Pancreas (tissue), 10 donors: ENCODE measurements around the gene RNF207. TPM values are rescaled to one million over a fixed set of nuclear protein-coding genes. Genes with fewer than 3 reads are reported as not detected.

Experiments used
- ATAC-seq, 4 donors: fragments of 200-7000 bp; cut with Tn5 transposase; one replicate each; pipeline versions ENCODE4 v1.8.0 to v1.9.1; 2020; ENCODE audit warnings: mild to moderate bottlenecking in 4 of 4, moderate library complexity in 4 of 4
- DNase-seq, 6 donors: peaks; one replicate each; pipeline ENCODE4 v3.0.0-alpha.2; 2020
- FAIRE-seq: peaks from 2 replicates; lab custom pipeline; 2012; peaks lifted over from hg19 to GRCh38; lab: Jason Lieb, UNC
- H3K27ac ChIP-seq, 4 donors: fragments of 200-600 bp; sonication (generic); 1 replicate in 3 of 4; 2 replicates in 1 of 4; pipeline versions ENCODE4 v1.5.0 to v1.8.0; 2020
- H3K27me3 ChIP-seq, 4 donors: fragments of 200-600 bp; one replicate each; pipeline ENCODE4 v1.8.0; 2021
- H3K36me3 ChIP-seq, 3 donors: fragments of 200-600 bp; sonication (generic) in 1 of 3; one replicate each; pipeline versions ENCODE4 v1.5.0 to v1.8.0; 2020 to 2021
- H3K4me1 ChIP-seq, 3 donors: fragments of 200-600 bp; one replicate each; pipeline ENCODE4 v1.8.0; 2021
- H3K4me3 ChIP-seq, 4 donors: fragments of 200-600 bp; sonication (generic) in 2 of 4; one replicate each; pipeline versions ENCODE4 v1.5.0 to v1.8.0; 2020 to 2021
- H3K9me3 ChIP-seq, 4 donors: fragments of 200-600 bp; one replicate each; pipeline ENCODE4 v1.8.0; 2021
- CTCF ChIP-seq, 4 donors: fragments of 200-600 bp; sonication (generic) in 3 of 4; IDR thresholded peaks; one replicate each; pipeline versions ENCODE4 v1.5.0 to v1.8.0; 2021; ENCODE audit warnings: antibody characterized with exemption in 4 of 4
- WGBS, 2 donors: extraction: QIAGEN DNeasy Blood & Tissue Kit; methylation state at CpG; one replicate each; pipeline ENCODE4 v1.1.7; 2013; 5-methylcytosine and 5-hydroxymethylcytosine counted together
- intact Hi-C, 3 donors: fragments of 100-400 bp; cut with DNase I; formaldehyde crosslinking; loops; one replicate each; pipeline versions ENCODE4 v1.11.1 to v1.14.2; 2022
- polyA plus RNA-seq, 2 donors: library from polyadenylated mRNA; stranded (reverse); fragments of 200-250 nt; gene quantifications; one replicate each; pipeline ENCODE4 v1.2.3, GENCODE V29; 2013
- total RNA-seq, 6 donors: library from RNA; stranded (reverse); fragmentation: NEBNext Ultra II Directional in 4 of 6; extraction: Animal tissue kit (Norgen Biotek cat#: 25700) in 4 of 6; gene quantifications; one replicate each; pipeline versions ENCODE4 v1.2.1 to v1.2.4, GENCODE V29; 2021 to 2023
- donor health status: healthy with polysubstance abuse.
- donor health status: DM: no; HTN: no; CAD: no; lungs with moderate emphysema.
- donor health status: DM: no; HTN: no; CAD: no.
- donor health status: control.
- donor health status: control.
- donor health status: Bipolar disorder and iron deficiency.
- donor health status: DM: yes; HTN: yes; CAD: no.
- donor health status: DM: no; HTN: no; CAD: no.
- donor health status: DM: no; HTN: no; CAD: no.
- donor health status: DM: yes; HTN: yes; CAD: no.

RNF207 gene
- total and polyA plus RNA-seq, 8 donors = 7.1 to 52.8 (median 13.4) TPM

DNA sequence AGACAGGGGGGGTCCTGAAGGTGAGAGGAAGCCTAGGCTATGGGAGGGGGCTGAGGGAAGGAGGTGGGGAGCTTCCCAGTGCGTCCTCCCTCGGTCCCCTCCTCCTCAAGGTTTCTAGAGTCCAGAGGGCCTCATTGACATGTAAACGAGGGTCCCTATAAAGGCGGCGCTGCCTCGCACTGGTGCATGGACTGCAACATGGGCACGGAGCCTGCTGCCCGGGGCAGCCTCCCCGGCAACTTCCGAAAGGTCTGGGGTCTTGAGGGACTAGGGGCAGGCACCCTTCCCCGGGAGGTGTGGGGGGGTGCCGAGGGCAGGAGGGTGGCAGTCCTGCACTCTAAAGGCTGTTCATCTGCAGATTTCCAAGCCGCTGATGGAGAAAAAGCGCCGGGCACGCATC, 38.1 kb downstream of the RNF207 start, which contains the start of gene HES3:
HES3 (plus strand) TSS at position 187 of the 400 bp plus-strand sequence; CDS start at position 374, 187 bp downstream.
- peak in 1 of 6 donors; percentile 78 for DNase-seq
- intact Hi-C loops = loop anchor here in 2 of 3 donors (10.0 kb wide), 2 partner anchors 101 to 189 kb away; no protein-coding TSS in a partner anchor
- Histone ChIP-seq H3K4me3 (no peak within 1 kb of the TSS), H3K9me3 (no peaks in the 10 kb centered on the region), H3K36me3 (no peaks in the 10 kb centered on the region), H3K4me1 (peaks cover 0 to 10% (median 0%) of the 10 kb centered on the region in 3 donors), H3K27me3 (peaks cover 0 to 47% (median 10%) of the 10 kb centered on the region in 4 donors), H3K27ac (no peak within 1 kb of the TSS)
- no peak for ATAC-seq
- no peak for TF ChIP-seq CTCF (IDR thresholded peaks at IDR 0.05)
- WGBS, 2 donors = 6 to 9% methylated on average over 15 to 16 of the region's 16 CpGs
- no peak for FAIRE-seq

DNA sequence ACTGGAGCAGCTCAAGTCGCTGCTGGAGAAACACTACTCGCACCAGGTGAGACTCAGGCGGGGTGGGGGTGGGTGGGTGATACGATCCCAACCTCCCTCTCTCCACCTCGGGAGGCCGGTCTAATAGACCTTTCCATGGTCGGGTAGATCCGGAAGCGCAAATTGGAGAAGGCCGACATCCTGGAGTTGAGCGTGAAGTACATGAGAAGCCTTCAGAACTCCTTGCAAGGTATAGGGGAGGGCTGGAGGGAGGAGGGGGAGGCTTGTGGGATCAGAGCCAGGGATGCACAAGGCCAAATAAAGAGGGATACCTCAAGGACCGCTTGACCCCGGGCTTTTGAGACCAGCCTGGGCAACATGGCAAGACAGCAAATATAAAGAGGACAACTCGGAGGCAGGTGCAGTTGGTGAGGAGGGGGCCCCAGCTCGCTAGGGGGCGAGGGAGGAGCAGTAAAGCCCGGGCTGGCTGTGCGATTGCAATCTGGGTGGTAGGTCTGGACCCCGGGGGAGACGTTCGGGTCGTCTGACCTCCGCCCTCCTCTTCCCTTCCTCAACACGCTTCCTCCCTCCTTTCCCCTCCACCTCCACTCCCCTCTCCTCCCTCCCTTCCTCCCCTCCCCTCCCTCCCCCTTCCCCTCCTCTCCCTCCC, 38.6 kb downstream of the RNF207 start:
- no peak for FAIRE-seq

DNA sequence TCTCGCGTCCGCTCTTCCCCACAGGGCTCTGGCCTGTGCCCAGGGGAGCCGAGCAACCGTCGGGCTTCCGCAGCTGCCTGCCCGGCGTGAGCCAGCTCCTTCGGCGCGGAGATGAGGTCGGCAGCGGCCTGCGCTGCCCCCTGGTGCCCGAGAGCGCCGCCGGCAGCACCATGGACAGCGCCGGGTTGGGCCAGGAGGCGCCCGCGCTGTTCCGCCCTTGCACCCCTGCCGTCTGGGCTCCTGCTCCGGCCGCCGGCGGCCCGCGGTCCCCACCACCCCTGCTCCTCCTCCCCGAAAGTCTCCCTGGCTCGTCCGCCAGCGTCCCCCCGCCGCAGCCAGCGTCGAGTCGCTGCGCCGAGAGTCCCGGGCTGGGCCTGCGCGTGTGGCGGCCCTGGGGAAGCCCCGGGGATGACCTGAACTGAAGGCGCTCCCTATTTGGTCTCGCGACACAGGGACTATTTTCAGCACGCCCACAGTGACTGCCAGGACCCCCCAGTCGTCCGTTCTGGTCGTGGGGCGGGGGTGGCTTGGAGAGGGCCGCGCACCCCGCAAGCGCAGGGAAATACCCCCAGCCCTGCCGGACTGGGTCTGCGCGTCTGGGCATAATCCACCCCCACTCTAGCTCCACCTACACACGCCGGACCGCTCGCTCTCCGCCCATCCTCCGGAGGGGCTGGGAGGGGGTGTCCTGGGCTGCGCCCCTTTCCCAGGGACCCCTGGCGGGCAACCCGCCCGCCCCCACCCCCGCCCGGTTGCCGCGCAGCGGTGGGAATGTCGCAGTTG, 39.4 kb downstream of the RNF207 start:
- peak; percentile 89 to 93 (median 92) for ATAC-seq
- Histone ChIP-seq H3K27me3 (peaks cover 0 to 47% (median 10%) of the 10 kb centered on the region in 4 donors), H3K9me3 (no peaks in the 10 kb centered on the region), H3K4me3 (peak overlapping the region in 1 of 4 donors; percentile 2), H3K4me1 (peaks cover 0 to 10% (median 0%) of the 10 kb centered on the region in 3 donors), H3K27ac (no peak overlapping the region), H3K36me3 (no peaks in the 10 kb centered on the region)
- DNase-seq = peak; percentile 66 to 96 (median 88)
- peak; percentile 50 to 68 (median 61) for TF ChIP-seq CTCF (IDR thresholded peaks at IDR 0.05)
- 2% methylated on average over 64 to 79 of the region's 79 CpGs for WGBS, 2 donors
- FAIRE-seq = no peak
- intact Hi-C loops = loop anchor here in 2 of 3 donors (5.0 to 10.0 kb wide), 3 partner anchors 100 to 190 kb away; no protein-coding TSS in a partner anchor

More for the DNA sequence above, 38.6 kb downstream of the RNF207 start:
- TF ChIP-seq CTCF (IDR thresholded peaks at IDR 0.05) = no peak
- WGBS, 2 donors = 5 to 7% methylated on average over 16 to 24 of the region's 24 CpGs
- peak in 1 of 6 donors; percentile 68 for DNase-seq
- Histone ChIP-seq H3K36me3 (no peaks in the 10 kb centered on the region), H3K9me3 (no peaks in the 10 kb centered on the region), H3K27me3 (peaks cover 0 to 47% (median 10%) of the 10 kb centered on the region in 4 donors), H3K4me3 (no peak overlapping the region), H3K27ac (no peak overlapping the region), H3K4me1 (peaks cover 0 to 10% (median 0%) of the 10 kb centered on the region in 3 donors)
- no peak for ATAC-seq
- intact Hi-C loops = loop anchor here in 2 of 3 donors (5.0 to 10.0 kb wide), 3 partner anchors 100 to 190 kb away; no protein-coding TSS in a partner anchor

- 4% methylated on average over 34 to 49 of the region's 49 CpGs for WGBS, 2 donors
- peaks cover 0 to 10% (median 0%) of the 10 kb centered on the region in 3 donors for H3K4me1 ChIP-seq
- TF ChIP-seq CTCF (IDR thresholded peaks at IDR 0.05) = no peak
- FAIRE-seq (no peak), DNase-seq (peak in 3 of 6 donors; percentile 44 to 88 (median 63)), ATAC-seq (peak in 2 of 4 donors; percentile 12 to 37)
- H3K36me3 ChIP-seq = no peaks in the 10 kb centered on the region
- H3K27me3 ChIP-seq = peaks cover 0 to 45% (median 9%) of the 10 kb centered on the region in 4 donors
- H3K27ac ChIP-seq = no peak overlapping the region
- H3K4me3 ChIP-seq = peak overlapping the region in 1 of 4 donors; percentile 2
- intact Hi-C loops = loop anchor here in 2 of 3 donors (5.0 to 10.0 kb wide), 3 partner anchors 99 to 191 kb away; no protein-coding TSS in a partner anchor
- H3K9me3 ChIP-seq = no peaks in the 10 kb centered on the region
Measured at GRCh38 chr1:6245869-6246496, 40.1 kb downstream of the RNF207 start.
